Sigmoid colon (tissue), 4 donors: Measurements from ENCODE around the gene USB1.

ENCODE experiments used
- CTCF ChIP-seq, 4 experiments: fragments of 450-650 bp in 3 of 4; fragments of 200-600 bp in 1 of 4; IDR thresholded peaks; one replicate each; pipeline ENCODE4 v1.5.1; 2016 to 2019; ENCODE audit warnings: antibody characterized with exemption in 4 of 4, mild to moderate bottlenecking in 3 of 4, moderate library complexity in 2 of 4
- EP300 ChIP-seq, 4 donors: sonication (generic); formaldehyde crosslinking; IDR thresholded peaks; one replicate each; pipeline ENCODE4 v1.6.1; 2017; ENCODE audit warnings: antibody characterized with exemption in 4 of 4
- POLR2A ChIP-seq, 2 donors: fragments of 450-650 bp; IDR thresholded peaks; one replicate each; pipeline ENCODE4 v1.6.1; 2016; ENCODE audit warnings: antibody characterized with exemption in 2 of 2, mild to moderate bottlenecking in 2 of 2, moderate library complexity in 2 of 2
- POLR2AphosphoS5 ChIP-seq, 4 donors: sonication (generic); formaldehyde crosslinking; IDR thresholded peaks; one replicate each; pipeline ENCODE4 v1.6.1; 2017; ENCODE audit warnings: antibody characterized with exemption in 4 of 4

GRCh38 chr16:58016840-58017446 lies 15.7 kb downstream of the USB1 start:
- TF ChIP-seq POLR2AphosphoS5 (IDR thresholded peaks at IDR 0.05) (no peak), CTCF (IDR thresholded peaks at IDR 0.05) (no peak), EP300 (IDR thresholded peaks at IDR 0.05) (no peak), POLR2A (IDR thresholded peaks at IDR 0.05) (no peak)
